Duodenal mucosa (tissue), 2 donors: Measurements from ENCODE around the gene PRPF19.
A peak's percentile ranks its signal among the peaks of the same experiment; 100 is the strongest.

Source experiments
- H3K27ac ChIP-seq: one replicate; pipeline ENCODE4 v1.7.0; 2013; ENCODE audit warnings: low read depth, low read length
- H3K27me3 ChIP-seq, 2 donors: one replicate each; pipeline ENCODE4 v1.7.0; 2013; ENCODE audit warnings: low read length in 2 of 2, control low read depth in 1 of 2; ENCODE audit not compliant: insufficient read depth in 2 of 2, control insufficient read depth in 1 of 2
- H3K36me3 ChIP-seq, 2 donors: one replicate each; pipeline ENCODE4 v1.7.0; 2013; ENCODE audit warnings: low read length in 2 of 2, control low read depth in 1 of 2; ENCODE audit not compliant: insufficient read depth in 2 of 2, control insufficient read depth in 1 of 2
- H3K4me1 ChIP-seq, 2 donors: one replicate each; pipeline ENCODE4 v1.7.0; 2013; ENCODE audit warnings: low read length in 2 of 2, control low read depth in 1 of 2; ENCODE audit not compliant: insufficient read depth in 2 of 2, control insufficient read depth in 1 of 2
- H3K4me3 ChIP-seq, 2 donors: one replicate each; pipeline ENCODE4 v1.7.0; 2013; ENCODE audit warnings: low read length in 2 of 2, low read depth in 1 of 2
- H3K9ac ChIP-seq, 2 donors: one replicate each; pipeline ENCODE4 v1.7.0; 2013; ENCODE audit warnings: low read length in 2 of 2, low read depth in 1 of 2
- H3K9me3 ChIP-seq, 2 donors: one replicate each; pipeline ENCODE4 v1.7.0; 2013; ENCODE audit warnings: low read length in 2 of 2, control low read depth in 1 of 2; ENCODE audit not compliant: control insufficient read depth in 1 of 2

The PRPF19 gene

DNA sequence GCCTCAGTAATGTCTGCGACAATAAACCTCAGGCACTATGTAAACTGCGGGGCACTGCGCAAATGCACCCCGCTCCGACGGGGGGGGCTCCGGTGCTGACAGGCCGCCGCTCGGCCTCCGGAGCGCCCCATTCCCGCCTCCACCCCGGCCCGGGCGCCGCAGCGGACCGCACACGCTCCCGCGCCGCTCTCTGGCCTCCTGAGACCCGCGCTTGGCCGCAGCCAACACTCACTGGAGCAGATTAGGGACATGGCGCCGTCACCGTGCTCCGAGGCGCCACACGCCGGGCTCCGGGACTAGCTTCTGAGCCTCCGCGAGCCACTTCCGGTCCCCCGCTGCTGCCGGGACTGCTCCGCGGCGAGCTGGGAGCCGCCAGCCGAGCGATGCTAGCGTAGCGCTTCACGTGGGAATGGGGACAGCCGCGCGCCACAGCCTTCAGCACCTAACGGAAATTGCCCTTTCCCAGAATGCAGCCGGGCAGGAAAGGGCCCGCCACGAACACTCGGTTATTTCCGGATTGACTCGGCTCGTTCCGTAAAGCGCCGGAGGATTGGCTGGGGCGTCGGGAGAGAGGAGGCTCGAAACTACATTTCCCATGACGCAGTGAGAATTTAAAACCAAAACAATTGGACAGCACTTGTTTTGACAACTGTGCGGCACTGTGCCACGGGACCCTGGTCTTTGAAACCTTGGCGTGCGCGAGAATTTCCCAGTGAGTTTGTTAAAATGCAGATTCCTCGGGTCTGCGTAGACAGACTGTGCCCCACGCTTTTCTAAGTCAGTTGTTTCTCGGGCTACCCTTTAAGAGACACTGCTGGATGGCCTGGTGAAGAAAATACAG is at the start of gene PRPF19:
TSS of gene PRPF19 (minus strand) at position 454 of the 841 bp plus-strand sequence. CDS start at position 251, 203 bp downstream.
- peaks cover 14 to 25% of the 10 kb centered on the region in 2 donors for H3K36me3 ChIP-seq
- no peaks in the 10 kb centered on the region for H3K9me3 ChIP-seq
- H3K27me3 ChIP-seq: no peaks in the 10 kb centered on the region
- H3K4me3 ChIP-seq: peak within 1 kb of the TSS; percentile 69 to 84
- H3K9ac ChIP-seq: peak within 1 kb of the TSS; percentile 75 to 76
- peaks cover 26 to 30% of the 10 kb centered on the region in 2 donors for H3K4me1 ChIP-seq
- H3K27ac ChIP-seq: peak within 1 kb of the TSS; percentile 84

DNA sequence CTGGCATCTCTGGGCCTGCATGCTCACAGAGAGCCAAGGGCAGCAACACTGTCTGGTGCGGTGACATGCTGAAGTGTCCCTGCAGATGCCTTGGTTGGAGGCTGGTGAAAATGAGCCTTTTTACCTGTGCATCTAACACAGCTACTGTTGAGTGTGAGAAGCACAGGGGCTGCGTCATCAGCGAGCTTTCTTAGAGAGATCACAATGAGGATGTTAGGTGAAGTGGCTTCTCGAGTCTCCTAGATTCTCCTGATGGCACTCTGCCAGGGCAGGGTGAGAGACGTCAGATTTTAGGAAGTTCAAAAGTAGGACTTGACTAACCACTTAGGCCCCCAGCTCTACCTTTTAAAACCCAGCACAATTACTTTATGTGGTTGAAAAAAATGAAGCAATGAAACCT is 49.2 kb upstream of the PRPF19 start:
- H3K9ac ChIP-seq: no peak overlapping the region
- H3K4me1 ChIP-seq: peaks cover 0 to 10% of the 10 kb centered on the region in 2 donors
- H3K27me3 ChIP-seq: no peaks in the 10 kb centered on the region
- no peaks in the 10 kb centered on the region for H3K36me3 ChIP-seq
- H3K4me3 ChIP-seq: no peak overlapping the region
- H3K9me3 ChIP-seq: no peaks in the 10 kb centered on the region
- H3K27ac ChIP-seq: no peak overlapping the region

DNA sequence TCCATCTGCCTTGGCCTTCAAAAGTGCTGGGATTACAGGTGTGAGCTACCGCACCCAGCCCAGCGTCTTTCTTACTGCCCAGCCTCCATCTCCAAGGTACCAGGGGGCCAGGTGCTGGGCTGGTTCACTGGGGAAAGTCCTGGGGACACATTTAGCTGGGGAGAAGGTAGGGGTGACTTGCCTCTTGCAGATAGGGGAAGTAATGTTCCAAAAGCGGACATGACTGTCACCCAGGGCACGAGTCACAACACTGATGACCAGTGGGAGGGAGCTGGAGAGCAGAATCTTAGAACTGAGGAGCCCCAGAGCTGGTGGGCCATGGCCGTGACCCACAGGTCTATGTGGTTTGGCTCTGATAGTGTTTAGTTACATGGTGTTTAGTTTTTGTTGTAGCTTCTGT is 48.0 kb upstream of the PRPF19 start:
- Histone ChIP-seq H3K36me3 (no peaks in the 10 kb centered on the region), H3K27me3 (no peaks in the 10 kb centered on the region), H3K27ac (no peak overlapping the region), H3K9ac (no peak overlapping the region), H3K9me3 (no peaks in the 10 kb centered on the region), H3K4me1 (peaks cover 0 to 10% of the 10 kb centered on the region in 2 donors), H3K4me3 (no peak overlapping the region)

DNA sequence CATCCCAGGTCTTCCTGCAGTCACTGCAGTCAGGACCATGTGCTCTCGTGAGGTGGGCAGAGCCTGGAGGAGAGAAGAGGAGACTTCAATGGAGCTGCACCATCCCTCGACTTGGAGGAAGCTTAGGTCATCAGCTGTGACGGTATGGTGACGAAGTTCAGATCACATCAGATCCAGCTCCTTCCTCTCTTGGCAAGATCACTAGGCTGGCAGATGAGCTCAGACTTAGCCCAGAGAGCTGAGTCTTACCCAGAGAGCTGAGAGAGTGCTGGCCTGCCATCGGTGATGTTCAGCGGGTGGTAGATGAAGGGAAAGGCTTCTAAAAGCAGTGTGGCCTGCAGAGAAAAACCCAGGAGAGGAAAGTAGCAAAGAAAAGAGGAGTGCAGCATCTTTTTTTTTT is 47.4 kb upstream of the PRPF19 start:
- H3K4me1 ChIP-seq: peaks cover 0 to 10% of the 10 kb centered on the region in 2 donors
- no peaks in the 10 kb centered on the region for H3K27me3 ChIP-seq
- H3K27ac ChIP-seq: no peak overlapping the region
- no peaks in the 10 kb centered on the region for H3K36me3 ChIP-seq
- H3K4me3 ChIP-seq: no peak overlapping the region
- H3K9ac ChIP-seq: no peak overlapping the region
- H3K9me3 ChIP-seq: no peaks in the 10 kb centered on the region

DNA sequence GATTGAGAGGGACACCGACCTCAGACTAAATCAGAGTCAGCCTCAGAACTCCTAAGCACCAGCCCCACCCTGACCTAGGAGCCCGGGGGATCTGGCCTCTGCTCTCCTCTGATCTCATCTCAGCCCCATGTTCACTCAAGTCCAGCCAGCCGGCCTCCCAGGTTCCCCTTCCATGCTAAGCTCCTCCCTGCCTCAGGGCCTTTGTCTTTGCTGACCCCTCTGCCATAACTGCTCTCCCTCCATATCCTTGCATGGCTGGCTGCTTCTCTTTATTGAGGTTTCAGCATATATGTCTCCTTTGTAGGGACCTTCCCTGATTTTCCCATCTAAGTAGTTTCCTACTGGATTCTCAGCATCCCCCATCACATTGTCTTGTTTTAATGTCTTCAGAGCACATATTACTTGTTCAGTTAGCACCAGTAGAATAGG is 46.4 kb upstream of the PRPF19 start:
- Histone ChIP-seq H3K36me3 (no peaks in the 10 kb centered on the region), H3K9ac (peak overlapping the region; percentile 48 to 55), H3K27me3 (no peaks in the 10 kb centered on the region), H3K4me1 (peaks cover 0 to 12% of the 10 kb centered on the region in 2 donors), H3K4me3 (peak overlapping the region; percentile 61 to 81), H3K9me3 (no peaks in the 10 kb centered on the region), H3K27ac (peak overlapping the region; percentile 20)

DNA sequence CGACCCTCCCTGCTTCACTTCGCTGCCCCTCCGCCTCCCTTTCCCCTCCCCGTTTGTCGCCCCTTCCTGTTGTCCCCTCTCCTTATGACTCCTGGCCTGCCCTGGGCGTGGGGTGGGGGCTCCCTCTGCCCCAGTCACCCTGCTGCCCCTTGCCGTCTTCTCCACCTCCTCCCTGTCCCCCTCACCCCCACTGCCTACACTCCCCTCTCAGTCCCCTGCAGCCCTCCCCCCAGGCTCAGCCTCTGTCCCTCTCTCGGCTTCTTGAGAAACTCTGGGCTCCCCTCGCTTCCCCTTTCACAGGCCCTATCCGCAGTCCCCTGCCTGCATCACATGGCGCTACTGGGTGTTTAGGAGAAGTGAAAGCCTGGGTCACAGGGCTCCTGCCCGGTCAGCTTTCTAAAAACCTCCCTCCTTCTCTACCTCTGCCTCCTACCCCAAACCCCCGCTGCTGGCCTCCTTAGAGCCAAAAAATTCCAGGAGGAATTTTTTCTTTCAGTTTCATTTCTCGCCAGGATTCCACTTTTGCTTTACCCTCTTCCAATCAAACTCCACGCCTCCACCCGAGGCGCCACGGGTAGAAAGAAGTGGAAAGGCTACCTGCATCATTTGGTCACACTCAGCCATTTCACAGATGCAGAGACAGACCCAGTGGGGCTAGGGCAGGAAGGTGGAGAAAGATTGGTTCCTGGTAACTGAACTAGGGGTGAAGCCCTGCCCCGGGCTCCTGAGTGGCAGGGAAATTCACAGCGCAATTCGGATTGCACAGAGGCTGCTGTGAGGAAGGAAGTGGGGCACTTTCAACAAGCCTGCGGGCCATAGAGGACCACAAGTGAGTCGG is 45.7 kb upstream of the PRPF19 start, which contains the start of gene SLC15A3:
TSS of gene SLC15A3 (minus strand) at position 273 of the 838 bp plus-strand sequence. CDS start 625 bp downstream, outside the sequence.
- peak within 1 kb of the TSS; percentile 48 to 55 for H3K9ac ChIP-seq
- no peaks in the 10 kb centered on the region for H3K9me3 ChIP-seq
- H3K4me3 ChIP-seq: peak within 1 kb of the TSS; percentile 61 to 81
- H3K27me3 ChIP-seq: no peaks in the 10 kb centered on the region
- H3K27ac ChIP-seq: peak within 1 kb of the TSS; percentile 51
- peaks cover 0 to 12% of the 10 kb centered on the region in 2 donors for H3K4me1 ChIP-seq
- H3K36me3 ChIP-seq: no peaks in the 10 kb centered on the region

DNA sequence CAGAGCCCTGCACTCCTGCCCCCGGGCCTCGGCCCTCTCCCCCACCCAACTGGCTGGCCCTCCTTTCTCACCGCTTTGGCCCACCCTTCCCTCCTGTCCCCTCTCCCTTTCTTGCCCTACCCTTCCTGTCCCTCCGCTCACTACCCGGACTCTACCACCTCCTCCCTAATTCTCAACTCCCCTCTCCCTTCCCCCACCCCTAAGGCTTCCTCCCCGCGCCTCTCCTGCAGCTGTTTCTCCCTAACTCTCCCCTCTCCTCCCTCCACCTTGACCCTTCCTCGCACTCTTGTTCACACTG is 45.2 kb upstream of the PRPF19 start:
- Histone ChIP-seq H3K27ac (peak overlapping the region; percentile 51), H3K4me1 (peaks cover 0 to 12% of the 10 kb centered on the region in 2 donors), H3K4me3 (peak overlapping the region; percentile 61 to 81), H3K9me3 (no peaks in the 10 kb centered on the region), H3K9ac (peak overlapping the region; percentile 48 to 55), H3K27me3 (no peaks in the 10 kb centered on the region), H3K36me3 (no peaks in the 10 kb centered on the region)

DNA sequence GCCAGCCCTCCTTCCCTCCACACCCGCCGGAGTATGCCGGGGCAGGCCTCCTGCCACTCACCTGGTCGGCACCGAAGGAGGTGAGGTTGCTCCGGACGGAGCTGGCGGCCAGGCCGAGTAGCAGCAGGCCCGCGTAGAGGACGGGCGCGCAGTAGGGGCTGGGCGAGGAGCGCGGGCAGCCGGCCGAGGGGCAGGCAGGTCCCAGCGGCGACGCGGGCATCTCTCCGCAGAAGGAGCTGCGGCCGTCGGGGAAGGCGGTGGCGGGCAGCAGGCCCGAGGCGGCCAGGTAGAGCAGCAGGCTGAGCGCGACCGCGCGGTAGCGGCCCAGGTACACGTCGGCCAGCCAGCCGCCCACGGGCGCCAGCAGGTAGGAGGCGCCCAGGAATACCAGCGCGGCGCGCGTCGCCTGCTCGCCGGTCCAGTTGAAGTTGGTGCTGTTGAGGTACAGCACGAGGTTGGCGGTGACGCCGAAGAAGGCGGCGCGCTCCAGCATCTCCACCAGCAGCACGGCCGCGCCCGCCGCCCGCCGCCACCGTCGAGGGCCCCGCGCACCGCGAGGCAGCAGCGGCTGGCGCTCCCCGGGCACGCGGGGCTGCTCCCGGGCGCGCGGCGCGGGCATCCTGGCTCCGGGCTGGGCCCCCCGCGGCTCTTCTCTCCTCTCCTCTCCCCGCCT is 44.7 kb upstream of the PRPF19 start:
- Histone ChIP-seq H3K9ac (peak overlapping the region in 1 of 2 donors; percentile 48), H3K27me3 (no peaks in the 10 kb centered on the region), H3K9me3 (no peaks in the 10 kb centered on the region), H3K4me1 (peaks cover 0 to 12% of the 10 kb centered on the region in 2 donors), H3K36me3 (no peaks in the 10 kb centered on the region), H3K4me3 (peak overlapping the region; percentile 61 to 81), H3K27ac (peak overlapping the region; percentile 51)

DNA sequence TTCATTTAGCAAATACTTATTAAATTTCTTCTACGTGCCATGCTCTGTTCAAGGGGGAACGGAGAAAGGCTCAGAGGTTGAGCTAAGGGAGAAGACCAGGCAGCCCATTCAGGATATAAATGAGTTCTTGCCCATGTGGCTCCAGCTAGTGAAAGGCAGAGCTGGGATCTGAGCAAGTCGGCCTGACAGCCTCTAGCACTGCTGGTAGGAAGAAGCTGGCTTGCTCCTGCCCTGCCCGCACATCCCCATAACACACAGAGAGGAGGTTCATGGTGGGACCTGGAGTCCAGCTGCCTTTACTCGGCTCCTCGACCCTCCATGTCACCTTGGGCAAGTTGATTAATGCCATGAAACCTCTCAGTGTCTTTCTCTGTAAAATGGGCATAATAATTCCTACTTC is 43.6 kb upstream of the PRPF19 start:
- Histone ChIP-seq H3K4me1 (peaks cover 0 to 12% of the 10 kb centered on the region in 2 donors), H3K36me3 (no peaks in the 10 kb centered on the region), H3K27ac (no peak overlapping the region), H3K4me3 (peak overlapping the region in 1 of 2 donors; percentile 37), H3K9me3 (no peaks in the 10 kb centered on the region), H3K27me3 (no peaks in the 10 kb centered on the region), H3K9ac (no peak overlapping the region)
